ENCODE data around the gene ATP2C1.
"Not testable (repeated sequence)": the region's sequence is repeated elsewhere in the genome, so short reads cannot be mapped to it uniquely, and the experiment has no call there.

ATP2C1 gene

GRCh38 chr3:130991126-130991525 is 97.2 kb downstream of the ATP2C1 start:
- no peak for DNase-seq

- DNase-seq, result peak; percentile 45
Observed at GRCh38 chr3:130992344-130992743, 98.5 kb downstream of the ATP2C1 start.

GRCh38 chr3:130997289-130997688 is 103.4 kb downstream of the ATP2C1 start:
- DNase-seq, result no peak

GRCh38 chr3:131001071-131001470 is 107.2 kb downstream of the ATP2C1 start:
- DNase-seq, result no peak

- DNase-seq, result no peak
Observed at GRCh38 chr3:131004603-131005002, 110.7 kb downstream of the ATP2C1 start.

- peak; percentile 58 for DNase-seq
Observed at GRCh38 chr3:131007256-131007655, 113.4 kb downstream of the ATP2C1 start.

GRCh38 chr3:131007782-131008181 is 113.9 kb downstream of the ATP2C1 start:
- DNase-seq, result no peak

GRCh38 chr3:131008326-131008725 is 114.4 kb downstream of the ATP2C1 start:
- no peak for DNase-seq

GRCh38 chr3:131009698-131010097 is 115.8 kb downstream of the ATP2C1 start:
- no peak for DNase-seq

- DNase-seq, result no peak
Observed at GRCh38 chr3:131018970-131019369, 125.1 kb downstream of the ATP2C1 start.

GRCh38 chr3:131020122-131020693 is 126.3 kb downstream of the ATP2C1 start:
- DNase-seq, result no peak

GRCh38 chr3:131025539-131025938 is 131.7 kb downstream of the ATP2C1 start:
- DNase-seq, result no peak

GRCh38 chr3:131026321-131027151 is 132.7 kb downstream of the ATP2C1 start, which contains the start of the genes ASTE1 and NEK11:
TSS of gene ASTE1 (minus strand) at chr3:131026825. CDS start at chr3:131025306, 1,519 bp downstream.
TSS of gene NEK11 (plus strand) at chr3:131026877. CDS start at chr3:131029709, 2,832 bp downstream.
- DNase-seq, result peak; percentile 96

GRCh38 chr3:131028844-131029243 is 135.0 kb downstream of the ATP2C1 start:
- DNase-seq, result no peak

- DNase-seq, result no peak
Observed at GRCh38 chr3:131031660-131032059, 137.8 kb downstream of the ATP2C1 start.

GRCh38 chr3:131033480-131034080 is 139.7 kb downstream of the ATP2C1 start:
- DNase-seq, result peak; percentile 73

GRCh38 chr3:131036200-131036816 is 142.4 kb downstream of the ATP2C1 start:
- no peak for DNase-seq

GRCh38 chr3:131036986-131037385 is 143.1 kb downstream of the ATP2C1 start:
- no peak for DNase-seq

GRCh38 chr3:131038326-131038725 is 144.4 kb downstream of the ATP2C1 start:
- no peak for DNase-seq

- not testable (repeated sequence) for DNase-seq
Observed at GRCh38 chr3:131042271-131042985, 148.5 kb downstream of the ATP2C1 start.

GRCh38 chr3:131047582-131047981 is 153.7 kb downstream of the ATP2C1 start:
- DNase-seq, result peak; percentile 70

- peak; percentile 70 for DNase-seq
Observed at GRCh38 chr3:131048030-131048429, 154.1 kb downstream of the ATP2C1 start.

- DNase-seq, result no peak
Observed at GRCh38 chr3:131050001-131050400, 156.1 kb downstream of the ATP2C1 start.
